H9 (cell line): ENCODE measurements around the gene SUPT3H. TPM values are rescaled to one million over a fixed set of nuclear protein-coding genes. Genes with fewer than 3 reads are reported as not detected.

ENCODE experiments used
- DNase-seq: peaks from one replicate; pipeline ENCODE4 v3.0.0-alpha.2; 2017
- H2AFZ ChIP-seq: one replicate; pipeline ENCODE4 v1.6.1; 2013; ENCODE audit warnings: mild to moderate bottlenecking, low read length, control low read depth, moderate library complexity
- H2AK5ac ChIP-seq: 2 replicates; pipeline ENCODE4 v1.6.1; 2013; ENCODE audit warnings: low read length, control low read depth, mixed read lengths; ENCODE audit not compliant: insufficient read length
- H2BK120ac ChIP-seq: one replicate; pipeline ENCODE4 v1.6.1; 2013; ENCODE audit warnings: low read depth, mild to moderate bottlenecking, low read length, control low read depth, inconsistent platforms; ENCODE audit not compliant: poor library complexity, severe bottlenecking
- H2BK12ac ChIP-seq: 2 replicates; pipeline ENCODE4 v1.6.1; 2013; ENCODE audit warnings: low read length, control low read depth, mixed read lengths, low read depth; ENCODE audit not compliant: insufficient read length
- H2BK15ac ChIP-seq: 2 replicates; pipeline ENCODE4 v1.6.1; 2013; ENCODE audit warnings: low read depth, low read length, control low read depth
- H2BK20ac ChIP-seq: one replicate; pipeline ENCODE4 v1.6.1; 2013; ENCODE audit warnings: low read depth, mild to moderate bottlenecking, low read length, control low read depth, inconsistent platforms; ENCODE audit not compliant: poor library complexity, severe bottlenecking
- H2BK5ac ChIP-seq: 2 replicates; pipeline ENCODE4 v1.6.1; 2013; ENCODE audit warnings: low read length, control low read depth, mixed read lengths; ENCODE audit not compliant: insufficient read length
- H3K14ac ChIP-seq: 2 replicates; pipeline ENCODE4 v1.6.1; 2013; ENCODE audit warnings: low read length, control low read depth; ENCODE audit not compliant: insufficient read depth
- H3K18ac ChIP-seq: 2 replicates; pipeline ENCODE4 v1.6.1; 2013; ENCODE audit warnings: low read depth, mild to moderate bottlenecking, mixed read lengths, low read length, control low read depth; ENCODE audit not compliant: insufficient read length
- H3K23ac ChIP-seq: 2 replicates; pipeline ENCODE4 v1.6.1; 2013; ENCODE audit warnings: low read length, control low read depth, mixed read lengths, low read depth; ENCODE audit not compliant: insufficient read length
- H3K23me2 ChIP-seq: 2 replicates; pipeline ENCODE4 v1.6.1; 2013; ENCODE audit warnings: low read depth, mild to moderate bottlenecking, mixed read lengths, low read length, control low read depth; ENCODE audit not compliant: insufficient read length, poor library complexity, severe bottlenecking
- H3K27ac ChIP-seq: 2 replicates; pipeline ENCODE4 v1.5.1; 2013; ENCODE audit warnings: low read length, control low read depth, mixed read lengths, low read depth; ENCODE audit not compliant: insufficient read length
- H3K27me3 ChIP-seq: 2 replicates; pipeline ENCODE4 v1.6.1; 2013; ENCODE audit warnings: low read length, control low read depth, inconsistent platforms; ENCODE audit not compliant: insufficient read depth
- H3K4ac ChIP-seq: 2 replicates; pipeline ENCODE4 v1.6.1; 2013; ENCODE audit warnings: low read depth, mild to moderate bottlenecking, control low read depth, inconsistent platforms, low read length, moderate library complexity
- H3K4me1 ChIP-seq: 2 replicates; pipeline ENCODE4 v1.6.1; 2013; ENCODE audit warnings: low read length, control low read depth, inconsistent platforms; ENCODE audit not compliant: insufficient read depth
- H3K4me2 ChIP-seq: 2 replicates; pipeline ENCODE4 v1.6.1; 2013; ENCODE audit warnings: low read length, control low read depth, mixed read lengths; ENCODE audit not compliant: insufficient read length, insufficient read depth
- H3K56ac ChIP-seq: 2 replicates; pipeline ENCODE4 v1.6.1; 2013; ENCODE audit warnings: low read depth, mild to moderate bottlenecking, mixed read lengths, low read length, control low read depth; ENCODE audit not compliant: insufficient read length
- H3K79me1 ChIP-seq: 2 replicates; pipeline ENCODE4 v1.6.1; 2013; ENCODE audit warnings: low read depth, mild to moderate bottlenecking, moderate library complexity, low read length, control low read depth, inconsistent platforms; ENCODE audit not compliant: insufficient read depth, poor library complexity, severe bottlenecking
- H3K79me2 ChIP-seq: 2 replicates; pipeline ENCODE4 v1.6.1; 2013; ENCODE audit warnings: low read length, control low read depth, inconsistent platforms; ENCODE audit not compliant: insufficient read depth
- H3K9ac ChIP-seq: 2 replicates; pipeline ENCODE4 v1.6.1; 2013; ENCODE audit warnings: low read length, control low read depth, mixed read lengths; ENCODE audit not compliant: insufficient read length; ENCODE audit errors: extremely low read depth
- H3K9me3 ChIP-seq: one replicate; pipeline ENCODE4 v1.6.1; 2013; ENCODE audit warnings: low read depth, low read length, inconsistent platforms; ENCODE audit not compliant: control insufficient read depth
- H3T11ph ChIP-seq: one replicate; pipeline ENCODE4 v1.6.1; 2013; ENCODE audit warnings: mild to moderate bottlenecking, low read length, control low read depth, inconsistent platforms
- H4K20me1 ChIP-seq: one replicate; pipeline ENCODE4 v1.6.1; 2013; ENCODE audit not compliant: control insufficient read depth, insufficient read length, insufficient read depth
- H4K5ac ChIP-seq: 2 replicates; pipeline ENCODE4 v1.6.1; 2013; ENCODE audit warnings: low read depth, mild to moderate bottlenecking, mixed read lengths, low read length, control low read depth; ENCODE audit not compliant: insufficient read length
- H4K8ac ChIP-seq: replicated peaks from 2 replicates; pipeline ENCODE4 v1.6.1; 2013; ENCODE audit warnings: low read length, control low read depth, mixed read lengths, low read depth; ENCODE audit not compliant: insufficient read length
- H4K91ac ChIP-seq: 2 replicates; pipeline ENCODE4 v1.6.1; 2013; ENCODE audit warnings: low read depth, mild to moderate bottlenecking, moderate library complexity, mixed read lengths, low read length, control low read depth; ENCODE audit not compliant: insufficient read length
- H3K27ac Mint-ChIP-seq, 3 experiments: 2 replicates in 2 of 3; 3 replicates in 1 of 3; pipeline ENCODE4 v1.8.0; 2020 to 2021; ENCODE audit warnings: mixed read lengths in 3 of 3, mild to moderate bottlenecking in 1 of 3, moderate library complexity in 1 of 3
- H3K27me3 Mint-ChIP-seq: 2 replicates; pipeline ENCODE4 v1.8.0; 2021; ENCODE audit warnings: low read depth, mild to moderate bottlenecking, moderate library complexity, mixed read lengths
- H3K36me3 Mint-ChIP-seq, 3 experiments: 2 replicates in 2 of 3; 3 replicates in 1 of 3; pipeline ENCODE4 v1.8.0; 2020 to 2021; ENCODE audit warnings: low read depth in 3 of 3, mixed read lengths in 3 of 3; ENCODE audit not compliant: insufficient read depth in 1 of 3
- H3K4me1 Mint-ChIP-seq, 2 experiments: 2 replicates each; pipeline ENCODE4 v1.8.0; 2020; ENCODE audit warnings: mixed read lengths in 2 of 2
- H3K4me3 Mint-ChIP-seq, 2 experiments: 2 replicates in 1 of 2; 3 replicates in 1 of 2; pipeline ENCODE4 v1.8.0; 2020 to 2021; ENCODE audit warnings: mild to moderate bottlenecking in 2 of 2, mixed read lengths in 2 of 2, moderate library complexity in 1 of 2
- H3K9me3 Mint-ChIP-seq, 2 experiments: 2 replicates in 1 of 2; 3 replicates in 1 of 2; pipeline ENCODE4 v1.8.0; 2020; ENCODE audit warnings: mild to moderate bottlenecking in 2 of 2, mixed read lengths in 2 of 2, moderate library complexity in 1 of 2
- WGBS: extraction: QIAGEN DNeasy Blood & Tissue Kit; methylation state at CpG from one replicate; pipeline ENCODE4 v1.1.7; 2013; ENCODE audit warnings: missing lambda C conversion rate, low lambda C conversion rate, mixed read lengths; ENCODE audit not compliant: insufficient read length; ENCODE audit errors: extremely low coverage; 5-methylcytosine and 5-hydroxymethylcytosine counted together
- total RNA-seq: library from RNA; stranded (reverse); gene quantifications from 2 replicates; pipeline ENCODE4 v1.2.1, GENCODE V29; 2021
- TF ChIP-seq, protein P1 (sequence below): fragments of 200-600 bp; sonication (generic); conservative IDR thresholded peaks from 3 replicates; pipeline ENCODE4 v1.8.0; 2021; ENCODE audit warnings: antibody characterized with exemption, mild to moderate bottlenecking

Gene SUPT3H
- total RNA-seq, 1 experiment from 2014 or later: 22.5 TPM

DNA sequence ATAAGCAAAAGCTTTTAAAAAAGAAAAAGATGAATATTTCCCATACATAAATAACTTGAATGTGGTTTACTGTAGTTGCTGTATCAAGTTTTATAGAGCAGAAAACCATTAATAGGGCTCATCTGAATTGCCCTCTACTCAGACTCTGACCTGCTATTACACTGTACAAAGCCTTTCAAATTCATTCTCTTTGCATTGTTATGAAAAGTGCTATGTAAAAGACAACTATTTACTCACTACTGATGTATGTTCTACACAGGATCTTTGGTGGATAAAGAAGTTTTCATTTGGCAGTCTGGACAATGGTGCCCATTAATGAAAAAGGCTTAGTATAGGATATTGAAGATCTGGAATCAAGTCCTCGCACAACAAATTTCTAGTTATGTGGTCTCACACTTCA is 248.7 kb downstream of the SUPT3H start:
- H3K79me2 ChIP-seq: no peaks in the 10 kb centered on the region
- H3K4me1 ChIP-seq: no peaks in the 10 kb centered on the region
- H3K9ac ChIP-seq: no peak overlapping the region
- no peak overlapping the region for H4K5ac ChIP-seq
- no peak overlapping the region for H4K91ac ChIP-seq
- H2BK20ac ChIP-seq: no peak overlapping the region
- no peaks in the 10 kb centered on the region for H3K79me1 ChIP-seq
- no peak overlapping the region for H3K4ac ChIP-seq
- no peaks in the 10 kb centered on the region for H3K27me3 ChIP-seq
- no peak overlapping the region for H2AK5ac ChIP-seq
- H3K36me3 Mint-ChIP-seq: no peaks in the 10 kb centered on the region
- H3K23ac ChIP-seq: no peak overlapping the region
- TF ChIP-seq, protein P1, sequence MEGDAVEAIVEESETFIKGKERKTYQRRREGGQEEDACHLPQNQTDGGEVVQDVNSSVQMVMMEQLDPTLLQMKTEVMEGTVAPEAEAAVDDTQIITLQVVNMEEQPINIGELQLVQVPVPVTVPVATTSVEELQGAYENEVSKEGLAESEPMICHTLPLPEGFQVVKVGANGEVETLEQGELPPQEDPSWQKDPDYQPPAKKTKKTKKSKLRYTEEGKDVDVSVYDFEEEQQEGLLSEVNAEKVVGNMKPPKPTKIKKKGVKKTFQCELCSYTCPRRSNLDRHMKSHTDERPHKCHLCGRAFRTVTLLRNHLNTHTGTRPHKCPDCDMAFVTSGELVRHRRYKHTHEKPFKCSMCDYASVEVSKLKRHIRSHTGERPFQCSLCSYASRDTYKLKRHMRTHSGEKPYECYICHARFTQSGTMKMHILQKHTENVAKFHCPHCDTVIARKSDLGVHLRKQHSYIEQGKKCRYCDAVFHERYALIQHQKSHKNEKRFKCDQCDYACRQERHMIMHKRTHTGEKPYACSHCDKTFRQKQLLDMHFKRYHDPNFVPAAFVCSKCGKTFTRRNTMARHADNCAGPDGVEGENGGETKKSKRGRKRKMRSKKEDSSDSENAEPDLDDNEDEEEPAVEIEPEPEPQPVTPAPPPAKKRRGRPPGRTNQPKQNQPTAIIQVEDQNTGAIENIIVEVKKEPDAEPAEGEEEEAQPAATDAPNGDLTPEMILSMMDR: no peak
- H3K27ac Mint-ChIP-seq: no peak overlapping the region
- H3K56ac ChIP-seq: no peak overlapping the region
- no peak overlapping the region for H3T11ph ChIP-seq
- no peak overlapping the region for H3K4me3 Mint-ChIP-seq
- no peak overlapping the region for H3K4me2 ChIP-seq
- H3K27ac ChIP-seq: no peak overlapping the region
- no peaks in the 10 kb centered on the region for H4K20me1 ChIP-seq
- H3K18ac ChIP-seq: no peak overlapping the region
- no CpG with 5 or more reads among the region's 1 CpG for WGBS
- no peak overlapping the region for H2BK15ac ChIP-seq
- no peak overlapping the region for H2BK120ac ChIP-seq
- no peak for DNase-seq
- H3K9me3 Mint-ChIP-seq: no peaks in the 10 kb centered on the region
- H3K23me2 ChIP-seq: no peaks in the 10 kb centered on the region
- no peaks in the 10 kb centered on the region for H3K9me3 ChIP-seq
- no peak overlapping the region for H2BK5ac ChIP-seq
- peaks cover 0 to 3% of the 10 kb centered on the region in 2 experiments; a peak in 1 of 4 replicates for H3K4me1 Mint-ChIP-seq
- no peak overlapping the region for H2AFZ ChIP-seq
- H3K27me3 Mint-ChIP-seq: no peaks in the 10 kb centered on the region
- no peak overlapping the region for H4K8ac ChIP-seq
- H2BK12ac ChIP-seq: no peak overlapping the region
- H3K14ac ChIP-seq: no peak overlapping the region
